GM12891 (cell line): ENCODE data around the gene TRIM28.

Experiments
- DNase-seq: peaks from one replicate; pipeline ENCODE4 v3.0.0; 2011; ENCODE audit warnings: low spot score; ENCODE audit not compliant: insufficient read length
- FAIRE-seq: peaks from 2 replicates; lab custom pipeline; 2011; peaks lifted over from hg19 to GRCh38; lab: Jason Lieb, UNC
- PAX5 ChIP-seq: IDR thresholded peaks from 2 replicates; pipeline ENCODE4 v1.6.1; 2011; ENCODE audit warnings: low read length, moderate library complexity, mild to moderate bottlenecking; ENCODE audit not compliant: insufficient read depth, severe bottlenecking
- POLR2A ChIP-seq: IDR thresholded peaks from 2 replicates; pipeline ENCODE4 v1.6.1; 2011; ENCODE audit warnings: low read depth, low read length, control low read depth
- POLR2AphosphoS5 ChIP-seq: IDR thresholded peaks from 2 replicates; pipeline ENCODE4 v1.6.1; 2011; ENCODE audit warnings: low read depth, low read length, control low read depth
- POU2F2 ChIP-seq: IDR thresholded peaks from 2 replicates; pipeline ENCODE4 v1.6.1; 2011; ENCODE audit warnings: low read depth, mild to moderate bottlenecking, control low read depth, low read length, moderate library complexity
- SPI1 ChIP-seq: IDR thresholded peaks from 2 replicates; pipeline ENCODE4 v1.6.1; 2011; ENCODE audit warnings: low read depth, low read length, control low read depth
- TAF1 ChIP-seq: IDR thresholded peaks from 2 replicates; pipeline ENCODE4 v1.6.1; 2011; ENCODE audit warnings: low read depth, low read length, control low read depth

Gene TRIM28

GRCh38 chr19:58561373-58562121 is 17.7 kb downstream of the TRIM28 start:
- FAIRE-seq: peak; percentile 23
- TF ChIP-seq POLR2A: no peak
- TF ChIP-seq TAF1: no peak
- DNase-seq: no peak

- FAIRE-seq (no peak), DNase-seq (no peak)
- peak; percentile 36; the same call in 1 of the 2 replicates for TF ChIP-seq POLR2AphosphoS5
- no peak for TF ChIP-seq SPI1
Observed at GRCh38 chr19:58562122-58563033, 18.5 kb downstream of the TRIM28 start.

- TF ChIP-seq TAF1: no peak
- no peak for TF ChIP-seq POLR2AphosphoS5
- no peak for TF ChIP-seq PAX5
- TF ChIP-seq SPI1: no peak
- TF ChIP-seq POU2F2: no peak; the same call in 1 of the 2 replicates
- TF ChIP-seq POLR2A: no peak
- DNase-seq (no peak), FAIRE-seq (peak; percentile 88)
Observed at GRCh38 chr19:58563034-58563573, 19.2 kb downstream of the TRIM28 start.

- FAIRE-seq (no peak), DNase-seq (no peak)
- TF ChIP-seq TAF1 (no peak), POLR2AphosphoS5 (no peak), SPI1 (no peak), POU2F2 (no peak), POLR2A (no peak), PAX5 (no peak)
Observed at GRCh38 chr19:58563823-58564222, 20.0 kb downstream of the TRIM28 start.

- no peak for FAIRE-seq
- no peak for TF ChIP-seq TAF1
- no peak for TF ChIP-seq POLR2AphosphoS5
- no peak for TF ChIP-seq PAX5
- DNase-seq: no peak
Observed at GRCh38 chr19:58566989-58567388, 23.1 kb downstream of the TRIM28 start.

- FAIRE-seq (no peak), DNase-seq (no peak)
- TF ChIP-seq POLR2AphosphoS5 (no peak), POU2F2 (no peak)
Observed at GRCh38 chr19:58568453-58569130, 24.7 kb downstream of the TRIM28 start.

GRCh38 chr19:58569191-58569942 is 25.5 kb downstream of the TRIM28 start:
- FAIRE-seq (no peak), DNase-seq (no peak)

GRCh38 chr19:58569943-58570670 is 26.2 kb downstream of the TRIM28 start:
- no peak for FAIRE-seq
- TF ChIP-seq TAF1: no peak
- no peak for TF ChIP-seq SPI1
- TF ChIP-seq POLR2AphosphoS5: no peak
- TF ChIP-seq POLR2A: no peak
- no peak for TF ChIP-seq POU2F2
- no peak for TF ChIP-seq PAX5
- DNase-seq: no peak

More at GRCh38 chr19:58569191-58569942, 25.5 kb downstream of the TRIM28 start:
- TF ChIP-seq TAF1 (no peak), PAX5 (no peak), POU2F2 (no peak), POLR2A (no peak)
